GM21825 (cell line): Measurements from ENCODE around the gene FSTL5.

Source experiments
- ATAC-seq: cut with Tn5 transposase; IDR thresholded peaks from one replicate; pipeline ENCODE4 v1.9.1; 2021; ENCODE audit warnings: mild to moderate bottlenecking, moderate library complexity; ENCODE audit not compliant: unreplicated experiment

The FSTL5 gene

GRCh38 chr4:161505141-161505540 is 658.7 kb downstream of the FSTL5 start:
- no peak for ATAC-seq

- ATAC-seq: no peak
Measured at GRCh38 chr4:161498155-161498554, 665.6 kb downstream of the FSTL5 start.

- ATAC-seq: no peak
Measured at GRCh38 chr4:161486461-161486860, 677.3 kb downstream of the FSTL5 start.

GRCh38 chr4:161466316-161466715 is 697.5 kb downstream of the FSTL5 start:
- no peak for ATAC-seq

GRCh38 chr4:161463436-161463835 is 700.4 kb downstream of the FSTL5 start:
- no peak for ATAC-seq

- ATAC-seq: no peak
Measured at GRCh38 chr4:161457906-161458305, 705.9 kb downstream of the FSTL5 start.

GRCh38 chr4:161457311-161457710 is 706.5 kb downstream of the FSTL5 start:
- ATAC-seq: no peak

- ATAC-seq: no peak
Measured at GRCh38 chr4:161454860-161455259, 708.9 kb downstream of the FSTL5 start.

- ATAC-seq: no peak
Measured at GRCh38 chr4:161448550-161449180, 715.1 kb downstream of the FSTL5 start.

- no peak for ATAC-seq
Measured at GRCh38 chr4:161444626-161445025, 719.2 kb downstream of the FSTL5 start.

- no peak for ATAC-seq
Measured at GRCh38 chr4:161442921-161443320, 720.9 kb downstream of the FSTL5 start.

- no peak for ATAC-seq
Measured at GRCh38 chr4:161438096-161438495, 725.7 kb downstream of the FSTL5 start.

GRCh38 chr4:161428180-161428965 is 735.4 kb downstream of the FSTL5 start:
- ATAC-seq: no peak

- ATAC-seq: no peak
Measured at GRCh38 chr4:161419822-161420221, 744.0 kb downstream of the FSTL5 start.

- ATAC-seq: no peak
Measured at GRCh38 chr4:161411901-161412300, 751.9 kb downstream of the FSTL5 start.

- ATAC-seq: no peak
Measured at GRCh38 chr4:161404346-161405110, 759.3 kb downstream of the FSTL5 start.

- ATAC-seq: no peak
Measured at GRCh38 chr4:161403781-161404180, 760.0 kb downstream of the FSTL5 start.

GRCh38 chr4:161393602-161394001 is 770.2 kb downstream of the FSTL5 start:
- ATAC-seq: no peak

- no peak for ATAC-seq
Measured at GRCh38 chr4:161382655-161383054, 781.1 kb downstream of the FSTL5 start.

GRCh38 chr4:161376275-161376674 is 787.5 kb downstream of the FSTL5 start:
- no peak for ATAC-seq

GRCh38 chr4:161364681-161365080 is 799.1 kb downstream of the FSTL5 start:
- ATAC-seq: no peak

- no peak for ATAC-seq
Measured at GRCh38 chr4:161360982-161361381, 802.8 kb downstream of the FSTL5 start.
